Bronchial epithelial cell (primary cell): ENCODE results near the gene NAA40. TPM values are rescaled to one million over a fixed set of nuclear protein-coding genes. Genes with fewer than 3 reads are reported as not detected.

Experiments used
- DNase-seq: peaks from one replicate; pipeline ENCODE4 v3.0.0-alpha.2; 2010; ENCODE audit warnings: low read depth
- FAIRE-seq: peaks from 2 replicates; lab custom pipeline; 2011; peaks lifted over from hg19 to GRCh38; lab: Jason Lieb, UNC
- H3K27me3 ChIP-seq: 2 replicates; pipeline ENCODE4 v1.5.1; 2011; ENCODE audit warnings: low read length; ENCODE audit not compliant: control insufficient read depth, insufficient read depth
- H3K36me3 ChIP-seq: 2 replicates; pipeline ENCODE4 v1.5.1; 2011; ENCODE audit warnings: low read length; ENCODE audit not compliant: control insufficient read depth, insufficient read depth
- H3K4me3 ChIP-seq: 2 replicates; pipeline ENCODE4 v1.5.1; 2011; ENCODE audit warnings: mild to moderate bottlenecking, low read depth, low read length, control low read depth
- CTCF ChIP-seq: IDR thresholded peaks from 2 replicates; pipeline ENCODE4 v1.5.1; 2011; ENCODE audit warnings: mild to moderate bottlenecking, moderate library complexity, low read length, control low read depth, inconsistent platforms; ENCODE audit not compliant: insufficient read depth, severe bottlenecking
- total RNA-seq: library from RNA; depleted of rRNA; stranded (reverse); fragments of >200 nt; gene quantifications from 2 replicates; pipeline ENCODE4 v1.2.1, GENCODE V29; 2014

NAA40 gene
- total RNA-seq, 1 donor from 2014 or later: 4.5 TPM

- FAIRE-seq (peak; percentile 23), DNase-seq (no peak)
- H3K27me3 ChIP-seq: no peaks in the 10 kb centered on the region
- peaks cover 28% of the 10 kb centered on the region for H3K36me3 ChIP-seq
- no peak overlapping the region for H3K4me3 ChIP-seq
- no peak for TF ChIP-seq CTCF
These were observed 29.0 kb upstream of the NAA40 start for GRCh38 chr11:63909591-63910506.

- DNase-seq (no peak), FAIRE-seq (no peak)
- TF ChIP-seq CTCF: no peak
- H3K27me3 ChIP-seq: no peaks in the 10 kb centered on the region
- peaks cover 23% of the 10 kb centered on the region for H3K36me3 ChIP-seq
- H3K4me3 ChIP-seq: no peak overlapping the region
These were observed 28.1 kb upstream of the NAA40 start for GRCh38 chr11:63910675-63911074.

- H3K27me3 ChIP-seq: no peaks in the 10 kb centered on the region
- no peak for DNase-seq
- no peak for FAIRE-seq
- no peak for TF ChIP-seq CTCF
- H3K36me3 ChIP-seq: peaks cover 19% of the 10 kb centered on the region
- no peak overlapping the region for H3K4me3 ChIP-seq
These were observed 27.4 kb upstream of the NAA40 start for GRCh38 chr11:63911440-63911839.

GRCh38 chr11:63911876-63912275 lies 26.9 kb upstream of the NAA40 start:
- H3K4me3 ChIP-seq: no peak overlapping the region
- FAIRE-seq: no peak
- no peak for DNase-seq
- no peaks in the 10 kb centered on the region for H3K27me3 ChIP-seq
- TF ChIP-seq CTCF: no peak
- peaks cover 18% of the 10 kb centered on the region for H3K36me3 ChIP-seq

GRCh38 chr11:63912678-63913077 lies 26.1 kb upstream of the NAA40 start:
- DNase-seq: no peak
- no peak for FAIRE-seq
- no peak for TF ChIP-seq CTCF
- H3K4me3 ChIP-seq: no peak overlapping the region
- H3K27me3 ChIP-seq: no peaks in the 10 kb centered on the region
- peaks cover 12% of the 10 kb centered on the region for H3K36me3 ChIP-seq
